Mesothelial cell of epicardium (in vitro differentiated cells): ENCODE data around the gene RSL1D1. TPM values are rescaled to one million over a fixed set of nuclear protein-coding genes. Genes with fewer than 3 reads are reported as not detected.

Experiments used
- DNase-seq, 2 experiments: peaks; one replicate each; pipeline ENCODE4 v3.0.0; 2021; ENCODE audit warnings: low spot score in 2 of 2; ENCODE audit not compliant: unreplicated experiment in 2 of 2
- H3K27ac Mint-ChIP-seq: 2 replicates; pipeline ENCODE4 v1.8.0; 2021; ENCODE audit warnings: mixed read lengths
- H3K27me3 Mint-ChIP-seq: 2 replicates; pipeline ENCODE4 v1.8.0; 2021; ENCODE audit warnings: low read depth, mixed read lengths
- H3K36me3 Mint-ChIP-seq: 2 replicates; pipeline ENCODE4 v1.8.0; 2021; ENCODE audit warnings: mixed read lengths
- H3K4me1 Mint-ChIP-seq: 2 replicates; pipeline ENCODE4 v1.8.0; 2021; ENCODE audit warnings: mixed read lengths
- H3K4me3 Mint-ChIP-seq: 2 replicates; pipeline ENCODE4 v1.8.0; 2021; ENCODE audit warnings: mild to moderate bottlenecking, moderate library complexity, mixed read lengths
- H3K9me3 Mint-ChIP-seq: 2 replicates; pipeline ENCODE4 v1.8.0; 2021; ENCODE audit warnings: mixed read lengths
- CTCF ChIP-seq: fragments of 200-600 bp; sonication (generic); IDR thresholded peaks from one replicate; pipeline ENCODE4 v1.5.0; 2021; ENCODE audit warnings: antibody characterized with exemption; ENCODE audit not compliant: unreplicated experiment
- total RNA-seq: library from RNA; stranded (reverse); gene quantifications from 3 replicates; pipeline ENCODE4 v1.2.1, GENCODE V29; 2021

The RSL1D1 gene
- total RNA-seq: 176 to 177 TPM (median 177 TPM) in 3 replicates

DNA sequence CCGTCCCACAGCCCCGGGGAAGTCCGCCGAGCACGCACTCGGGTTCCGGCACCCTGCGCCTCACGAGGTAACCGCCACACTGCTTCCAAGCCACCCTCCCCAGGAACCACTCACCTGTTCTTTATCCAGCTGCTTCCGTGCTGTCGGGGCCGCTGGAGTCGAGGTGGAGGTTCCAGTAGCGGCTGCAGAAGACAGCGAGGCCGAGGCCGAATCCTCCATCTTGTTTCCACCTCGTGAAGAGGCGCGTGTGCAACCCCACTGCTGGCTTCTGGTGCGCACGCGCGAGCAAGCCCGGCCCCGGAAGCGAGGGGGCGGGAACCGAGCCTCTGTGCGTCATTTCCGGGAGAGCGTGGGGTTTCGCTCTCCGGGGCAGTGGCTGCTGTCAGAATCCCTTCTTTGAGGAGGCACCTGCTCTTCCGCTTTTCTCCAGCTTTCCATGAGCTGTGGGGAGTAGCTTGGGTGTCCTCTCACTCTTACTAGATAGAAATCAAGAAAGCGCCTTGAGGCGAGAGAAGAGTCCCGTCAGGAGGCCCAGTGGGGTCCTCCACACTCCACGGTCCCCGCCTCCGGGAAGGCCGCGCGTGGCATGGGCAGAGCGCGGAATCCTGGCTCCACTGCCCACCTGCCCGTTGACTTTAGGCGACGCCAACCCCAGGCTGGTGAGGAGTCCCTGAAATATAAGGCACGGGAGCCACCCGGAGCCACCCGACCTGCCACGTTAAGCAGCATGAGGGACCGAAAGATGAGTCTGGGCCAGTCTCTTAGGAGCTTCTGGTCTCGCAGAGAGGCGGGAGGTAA is at the start of gene RSL1D1:
TSS of gene RSL1D1 (minus strand) at position 249 of the 798 bp plus-strand sequence. CDS start at position 219, 30 bp downstream.
- peaks cover 9% of the 10 kb centered on the region for H3K36me3 Mint-ChIP-seq
- peak; percentile 87 to 97 for DNase-seq

GRCh38 chr16:11901091-11901490 is 49.7 kb upstream of the RSL1D1 start:
- H3K9me3 Mint-ChIP-seq: no peaks in the 10 kb centered on the region
- peaks cover 9% of the 10 kb centered on the region for H3K36me3 Mint-ChIP-seq
- no peaks in the 10 kb centered on the region for H3K4me1 Mint-ChIP-seq
- no peak overlapping the region for H3K4me3 Mint-ChIP-seq
- no peak for TF ChIP-seq CTCF
- H3K27ac Mint-ChIP-seq: no peak overlapping the region
- DNase-seq: no peak
- H3K27me3 Mint-ChIP-seq: no peaks in the 10 kb centered on the region

More for the DNA sequence above, at the start of gene RSL1D1:
- TF ChIP-seq CTCF: no peak
- peak within 1 kb of the TSS; percentile 98 for H3K4me3 Mint-ChIP-seq
- H3K4me1 Mint-ChIP-seq: peaks cover 20% of the 10 kb centered on the region
- H3K9me3 Mint-ChIP-seq: no peaks in the 10 kb centered on the region
- peak within 1 kb of the TSS; percentile 99 for H3K27ac Mint-ChIP-seq
- H3K27me3 Mint-ChIP-seq: no peaks in the 10 kb centered on the region

DNA sequence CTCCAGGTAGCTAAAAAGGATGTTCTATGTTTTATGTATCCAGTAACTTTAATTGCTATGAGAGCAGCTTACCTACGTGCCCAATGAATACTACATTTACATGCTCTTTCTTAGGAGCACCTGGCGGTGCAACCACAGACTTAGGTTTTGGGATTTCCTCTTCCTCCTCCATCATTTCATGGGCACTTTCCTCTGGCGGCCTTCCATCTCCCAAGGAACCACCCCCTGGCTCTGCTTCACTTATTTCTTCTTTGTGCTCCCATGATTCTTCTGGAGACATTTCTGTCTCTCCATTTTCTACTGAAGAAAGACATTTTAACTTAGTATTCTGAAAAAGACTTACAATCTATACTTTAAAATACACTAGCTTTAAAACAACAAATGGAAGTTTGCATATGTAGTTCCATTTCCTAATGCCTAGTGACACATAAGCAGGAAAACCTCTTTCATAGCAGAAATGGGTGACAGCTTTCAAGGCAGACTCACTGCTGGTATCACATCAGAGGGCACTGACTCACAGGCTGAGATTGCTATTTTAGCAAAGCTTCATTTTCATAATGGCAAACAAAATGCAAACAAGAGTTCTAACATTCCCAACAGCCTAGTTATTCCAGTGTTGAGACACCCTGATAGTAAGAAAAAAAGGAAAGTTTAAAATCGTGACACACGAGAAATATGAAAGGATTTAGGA is 45.3 kb upstream of the RSL1D1 start:
- no peak for TF ChIP-seq CTCF
- Mint-ChIP-seq H3K36me3 (peaks cover 21% of the 10 kb centered on the region), H3K9me3 (no peaks in the 10 kb centered on the region), H3K4me3 (no peak overlapping the region), H3K4me1 (no peaks in the 10 kb centered on the region), H3K27ac (peak overlapping the region; percentile 11), H3K27me3 (no peaks in the 10 kb centered on the region)
- DNase-seq: no peak

- Mint-ChIP-seq H3K9me3 (no peaks in the 10 kb centered on the region), H3K4me3 (no peak overlapping the region), H3K27ac (no peak overlapping the region), H3K27me3 (no peaks in the 10 kb centered on the region), H3K4me1 (no peaks in the 10 kb centered on the region), H3K36me3 (peaks cover 29% of the 10 kb centered on the region)
- DNase-seq: no peak
- TF ChIP-seq CTCF: no peak
Measured at GRCh38 chr16:11893571-11893970, 42.2 kb upstream of the RSL1D1 start.

GRCh38 chr16:11892761-11893160 is 41.4 kb upstream of the RSL1D1 start:
- Mint-ChIP-seq H3K4me1 (no peaks in the 10 kb centered on the region), H3K27ac (no peak overlapping the region), H3K36me3 (peaks cover 29% of the 10 kb centered on the region)

More at GRCh38 chr16:11892761-11893160, 41.4 kb upstream of the RSL1D1 start:
- no peaks in the 10 kb centered on the region for H3K9me3 Mint-ChIP-seq
- H3K4me3 Mint-ChIP-seq: no peak overlapping the region
- no peak for DNase-seq
- H3K27me3 Mint-ChIP-seq: no peaks in the 10 kb centered on the region
- TF ChIP-seq CTCF: no peak
